NCI-H2196 (cell line): Measurements from ENCODE around the gene RHO.
A peak's percentile ranks its signal among the peaks of the same experiment; 100 is the strongest.
"Not testable (repeated sequence)": the region's sequence is repeated elsewhere in the genome, so short reads cannot be mapped to it uniquely, and the experiment has no call there.

ENCODE experiments used
- DNase-seq: peaks from one replicate; lab custom pipeline; 2025; ENCODE audit not compliant: unreplicated experiment; lab: John Stamatoyannopoulos, UW

RHO gene

DNA sequence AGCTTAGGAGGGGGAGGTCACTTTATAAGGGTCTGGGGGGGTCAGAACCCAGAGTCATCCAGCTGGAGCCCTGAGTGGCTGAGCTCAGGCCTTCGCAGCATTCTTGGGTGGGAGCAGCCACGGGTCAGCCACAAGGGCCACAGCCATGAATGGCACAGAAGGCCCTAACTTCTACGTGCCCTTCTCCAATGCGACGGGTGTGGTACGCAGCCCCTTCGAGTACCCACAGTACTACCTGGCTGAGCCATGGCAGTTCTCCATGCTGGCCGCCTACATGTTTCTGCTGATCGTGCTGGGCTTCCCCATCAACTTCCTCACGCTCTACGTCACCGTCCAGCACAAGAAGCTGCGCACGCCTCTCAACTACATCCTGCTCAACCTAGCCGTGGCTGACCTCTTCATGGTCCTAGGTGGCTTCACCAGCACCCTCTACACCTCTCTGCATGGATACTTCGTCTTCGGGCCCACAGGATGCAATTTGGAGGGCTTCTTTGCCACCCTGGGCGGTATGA, at the start of gene RHO:
Gene RHO, plus strand, starts transcription at position 51 of the 512 bp plus-strand sequence. Its CDS starts 95 bp downstream, at position 146.
- no peak for DNase-seq

GRCh38 chr3:129481225-129481765, 47.1 kb upstream of the RHO start:
- DNase-seq = peak; percentile 13

- no peak for DNase-seq
These were observed 46.6 kb upstream of the RHO start for GRCh38 chr3:129481766-129482332.

- no peak for DNase-seq
These were observed 45.7 kb upstream of the RHO start for GRCh38 chr3:129482721-129483120.

DNA sequence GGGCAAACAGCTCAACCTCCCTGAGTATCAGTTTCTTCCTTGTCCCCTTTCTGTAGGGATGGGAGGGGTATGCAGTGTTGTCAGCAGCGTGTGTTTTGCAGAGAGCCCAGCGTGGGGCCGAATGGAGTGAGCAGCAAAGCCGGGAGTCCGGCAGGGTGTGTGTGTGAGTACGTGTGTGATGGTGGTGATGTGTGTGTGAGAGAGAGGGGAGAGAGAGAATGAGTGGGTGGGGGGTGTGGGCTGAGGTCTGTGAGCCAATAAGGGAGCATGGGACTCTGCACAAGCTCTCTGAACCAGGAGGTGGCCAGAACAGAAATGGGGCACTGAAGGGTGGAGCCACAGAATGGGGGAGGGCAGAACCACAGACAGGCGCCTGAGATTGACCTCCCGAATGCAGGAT, 44.6 kb upstream of the RHO start:
- DNase-seq = no peak

DNA sequence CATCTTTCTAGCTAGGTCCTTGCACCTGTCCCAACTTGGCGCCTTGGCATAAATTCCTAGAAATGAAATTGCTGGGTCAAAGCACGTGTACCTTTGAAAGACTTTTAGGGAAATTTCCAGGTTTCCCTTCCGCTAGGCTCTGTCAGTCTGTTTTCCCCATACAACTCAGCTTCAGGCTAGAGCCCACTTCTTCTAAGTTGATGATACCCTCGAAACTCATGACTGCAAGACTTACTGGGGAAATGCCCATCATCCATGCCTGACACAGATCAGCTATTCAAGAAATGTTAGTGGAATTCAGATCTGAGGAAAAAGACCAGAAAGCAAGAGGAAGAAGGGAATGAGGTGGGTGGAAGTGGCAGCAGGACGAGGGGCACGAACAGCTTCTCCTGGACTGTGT, 43.3 kb upstream of the RHO start:
- DNase-seq = not testable (repeated sequence)

GRCh38 chr3:129485721-129486663, 42.4 kb upstream of the RHO start:
- DNase-seq = no peak

GRCh38 chr3:129486664-129487035, 41.8 kb upstream of the RHO start:
- DNase-seq = no peak

GRCh38 chr3:129487183-129487867, 41.1 kb upstream of the RHO start:
- no peak for DNase-seq

GRCh38 chr3:129487868-129488335, 40.5 kb upstream of the RHO start:
- DNase-seq = not testable (repeated sequence)

DNA sequence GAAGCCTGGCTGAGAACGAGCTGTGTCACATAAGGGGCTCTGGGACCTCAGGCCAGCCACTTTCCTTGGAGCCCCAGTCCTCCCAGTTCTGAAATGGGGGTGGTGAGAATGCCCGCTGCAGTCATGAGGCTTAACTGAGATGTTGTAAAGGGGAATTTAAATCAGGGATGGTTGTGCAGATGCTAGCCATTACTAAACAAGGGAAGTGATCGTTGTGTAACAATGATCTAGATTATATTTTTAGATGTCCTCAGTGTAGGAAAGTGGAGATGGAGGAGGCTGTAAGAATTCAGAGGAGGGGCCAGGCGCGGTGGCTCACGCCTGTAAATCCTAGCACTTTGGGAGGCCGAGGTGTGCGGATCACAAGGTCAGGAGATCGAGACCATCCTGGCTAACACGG, 39.2 kb upstream of the RHO start:
- DNase-seq = not testable (repeated sequence)

GRCh38 chr3:129490273-129490675, 38.2 kb upstream of the RHO start:
- DNase-seq = peak; percentile 90

DNA sequence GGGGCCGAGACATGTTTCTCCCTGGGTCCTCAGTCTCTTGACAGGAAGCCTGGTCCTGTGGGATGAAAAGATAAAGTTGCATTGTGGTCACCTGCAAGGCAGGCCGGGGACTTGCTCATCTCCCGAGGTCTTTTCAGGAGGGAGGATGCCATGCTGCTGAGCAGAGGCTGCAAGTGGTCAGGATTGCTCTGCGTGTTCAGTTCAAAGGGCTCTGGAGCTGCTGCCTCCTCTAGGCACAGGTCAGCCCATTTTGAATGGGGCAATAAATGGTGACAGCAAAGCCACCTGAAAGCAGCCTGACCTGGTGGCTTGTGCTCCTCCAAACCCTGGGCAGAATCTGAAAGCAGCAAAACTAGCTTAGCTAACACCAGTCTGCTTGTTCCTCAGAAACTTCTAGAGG, 37.4 kb upstream of the RHO start:
- not testable (repeated sequence) for DNase-seq

- no peak for DNase-seq
These were observed 36.6 kb upstream of the RHO start for GRCh38 chr3:129491794-129492193.

DNA sequence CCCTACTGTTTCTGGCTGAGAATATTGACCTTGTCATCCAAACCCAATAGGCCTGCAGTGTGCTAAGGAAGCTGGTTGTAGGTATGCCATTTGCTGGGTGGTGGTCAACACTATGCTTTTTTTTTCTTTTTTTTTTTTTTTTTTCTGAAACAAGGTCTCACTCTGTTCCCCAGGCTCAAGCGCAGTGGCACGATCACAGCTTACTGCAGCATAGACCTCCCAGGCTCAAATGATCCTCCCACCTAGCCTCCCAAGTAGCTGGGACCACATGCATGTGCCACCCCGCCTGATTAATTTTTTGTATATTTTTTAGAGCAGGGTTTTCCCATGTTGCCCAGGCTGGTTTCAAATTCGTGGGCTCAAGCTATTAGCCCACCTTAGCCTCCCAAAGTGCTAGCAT, 35.7 kb upstream of the RHO start:
- no peak for DNase-seq

DNA sequence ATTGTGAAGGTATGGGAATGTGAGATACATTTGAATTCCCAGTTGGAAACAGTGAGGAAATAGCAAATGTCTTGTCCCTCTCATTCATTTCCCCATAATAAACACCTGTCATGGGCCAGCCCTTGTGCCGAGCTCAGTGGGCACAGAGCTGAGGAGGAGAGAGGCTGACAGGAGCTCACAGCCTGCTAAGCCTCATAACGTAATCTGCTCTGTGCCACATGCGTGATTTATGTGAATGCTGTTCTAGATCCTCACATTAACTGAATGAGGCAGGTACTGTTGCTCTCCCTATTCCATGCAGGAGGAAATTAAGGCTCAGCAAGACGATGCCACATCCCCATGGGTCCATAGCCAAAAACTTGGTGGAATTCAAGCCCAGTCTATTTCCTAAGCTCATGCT, 35.2 kb upstream of the RHO start:
- DNase-seq = no peak

GRCh38 chr3:129494499-129494898, 33.9 kb upstream of the RHO start:
- DNase-seq = not testable (repeated sequence)

DNA sequence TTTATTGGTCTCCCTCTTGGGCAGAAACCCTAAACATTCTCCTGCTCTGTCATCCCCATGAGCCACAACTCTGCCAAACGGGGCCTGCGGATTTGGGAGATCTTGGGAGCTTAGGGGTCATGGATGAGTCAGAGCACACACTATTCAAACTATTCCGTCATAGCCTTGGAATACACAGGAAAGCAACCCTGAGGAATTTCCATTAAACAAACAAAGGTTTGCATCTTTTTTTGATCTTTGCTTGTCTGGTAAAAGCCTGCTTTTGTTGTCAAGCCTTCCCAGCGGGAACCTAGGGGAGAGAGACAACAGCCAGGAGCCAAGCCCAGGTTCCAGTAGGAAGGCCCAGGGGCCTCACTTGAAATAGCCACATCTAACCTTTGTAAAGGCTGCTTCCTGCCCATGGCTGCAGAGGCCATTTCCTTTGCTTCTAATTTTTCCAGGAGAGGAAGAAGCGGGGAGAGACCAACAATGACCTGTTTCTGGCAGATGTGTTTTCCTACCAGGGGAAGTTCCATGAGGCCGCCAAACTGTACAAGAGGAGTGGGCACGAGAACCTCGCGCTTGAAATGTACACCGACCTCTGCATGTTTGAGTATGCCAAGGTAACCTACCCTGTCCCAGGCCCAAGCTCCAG, 33.3 kb upstream of the RHO start:
- not testable (repeated sequence) for DNase-seq

DNA sequence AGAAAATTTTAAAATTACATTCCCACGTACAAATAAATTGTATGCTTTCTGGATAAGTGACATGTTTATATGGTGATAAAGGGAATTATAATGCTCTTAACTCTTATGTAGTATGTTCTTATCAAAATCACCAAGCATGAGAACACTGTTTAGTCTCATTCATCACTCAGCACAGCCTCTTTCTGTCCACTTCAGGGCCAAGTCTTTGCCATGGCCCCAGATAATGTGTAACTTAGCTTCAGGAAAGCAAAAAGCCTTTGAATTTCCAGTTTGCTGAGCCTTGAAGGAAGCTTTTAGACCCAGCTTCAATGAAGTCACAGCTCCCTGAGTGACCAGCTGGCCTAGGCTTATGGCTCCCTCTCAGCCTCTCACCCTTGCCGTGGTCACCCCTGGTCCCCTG, 30.6 kb upstream of the RHO start:
- not testable (repeated sequence) for DNase-seq

DNA sequence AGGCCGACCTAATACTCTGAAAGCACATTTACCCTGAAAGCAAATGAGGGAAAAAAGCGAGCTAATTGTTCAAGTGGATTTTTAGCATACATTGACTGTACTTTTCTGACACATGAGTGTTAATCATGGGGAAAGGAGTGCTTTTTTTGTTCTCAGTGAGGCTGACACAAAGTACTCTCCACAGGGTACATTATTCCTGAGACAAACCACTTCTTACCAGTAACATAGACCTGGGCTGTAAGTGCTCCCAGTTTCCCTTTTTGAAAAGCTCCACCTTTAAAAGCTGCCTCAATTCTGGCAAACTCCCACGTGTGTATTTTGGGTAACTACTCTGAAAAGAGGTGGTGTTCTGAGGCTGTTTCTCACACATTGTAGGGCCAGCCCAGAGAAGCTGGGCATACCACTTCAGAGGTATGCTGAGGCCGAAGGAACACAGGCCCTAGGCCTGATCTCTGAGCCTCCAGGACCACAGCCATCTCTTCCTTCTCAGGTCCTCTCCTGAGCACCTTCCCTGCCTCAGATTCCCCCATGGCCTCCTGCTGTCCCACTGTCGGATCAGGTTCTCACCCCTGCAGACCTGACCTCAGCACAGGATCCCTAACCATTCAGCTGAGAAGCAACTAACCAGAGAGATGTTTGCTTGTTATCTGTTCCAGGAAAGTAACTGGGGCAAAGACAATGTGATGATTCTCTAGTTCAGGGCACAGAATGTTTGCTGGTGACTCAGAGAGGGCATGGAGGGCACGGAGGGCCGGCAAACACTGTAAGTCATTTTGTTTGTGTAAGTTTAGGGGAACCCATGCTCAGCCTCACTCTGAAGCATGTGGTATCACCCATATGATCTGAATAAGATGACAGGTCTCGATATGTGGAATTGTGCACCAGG, 29.6 kb upstream of the RHO start:
- DNase-seq = not testable (repeated sequence)
